HFFc6 (cell line): ENCODE results near the gene SIK3. TPM values are rescaled to one million over a fixed set of nuclear protein-coding genes. Genes with fewer than 3 reads are reported as not detected.

Experiments used
- DNase-seq: peaks from one replicate; pipeline ENCODE4 v3.0.0-alpha.2; 2018
- H3K27ac Mint-ChIP-seq: 2 replicates; pipeline ENCODE4 v1.8.0; 2020; ENCODE audit warnings: mild to moderate bottlenecking, mixed read lengths
- H3K27me3 Mint-ChIP-seq: 2 replicates; pipeline ENCODE4 v1.8.0; 2021; ENCODE audit warnings: mild to moderate bottlenecking, moderate library complexity, mixed read lengths; ENCODE audit not compliant: insufficient read depth
- H3K36me3 Mint-ChIP-seq: 2 replicates; pipeline ENCODE4 v1.8.0; 2021; ENCODE audit warnings: low read depth, mixed read lengths
- H3K4me1 Mint-ChIP-seq: 2 replicates; pipeline ENCODE4 v1.8.0; 2020; ENCODE audit warnings: low read depth, mixed read lengths
- H3K4me3 Mint-ChIP-seq: 2 replicates; pipeline ENCODE4 v1.8.0; 2020; ENCODE audit warnings: mild to moderate bottlenecking, moderate library complexity, mixed read lengths
- H3K9me3 Mint-ChIP-seq: 2 replicates; pipeline ENCODE4 v1.8.0; 2020; ENCODE audit warnings: mild to moderate bottlenecking, mixed read lengths
- total RNA-seq, 6 experiments: library from RNA; stranded (reverse); fragmentation: NEBNext Ultra II Directional; extraction: Animal tissue kit (Norgen Biotek cat#: 25700); gene quantifications; 2 replicates in 1 of 6; 3 replicates in 5 of 6; pipeline ENCODE4 v1.2.3, GENCODE V29; 2021
- TF ChIP-seq, protein P1 (sequence below): fragments of 200-600 bp; sonication (generic); IDR thresholded peaks from 2 replicates; pipeline ENCODE4 v1.5.0; 2021; ENCODE audit warnings: antibody characterized with exemption, mild to moderate bottlenecking

Gene SIK3
- total RNA-seq, 6 experiments from 2014 or later = 15.6 to 23.3 (median 19.9) TPM

DNA sequence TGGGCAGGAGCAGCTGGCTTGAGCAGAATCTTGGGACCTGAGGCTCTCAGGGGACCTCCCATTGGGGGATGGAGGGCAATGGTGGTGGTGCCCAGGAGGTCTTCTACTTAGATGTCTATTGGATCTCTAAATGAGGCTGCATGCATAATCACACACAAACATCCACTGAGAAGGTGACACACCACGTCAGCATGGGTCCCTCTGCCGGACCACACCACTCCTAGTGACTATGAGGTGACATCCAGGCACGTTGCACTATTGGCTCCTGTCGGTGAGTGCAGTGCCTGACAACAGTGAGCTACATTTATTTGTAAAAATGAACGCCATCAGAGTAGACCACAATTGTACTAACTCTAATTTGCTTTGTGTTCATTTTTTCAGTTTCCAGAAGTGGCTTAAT lies 272.8 kb downstream of the SIK3 start:
- TF ChIP-seq, protein P1, sequence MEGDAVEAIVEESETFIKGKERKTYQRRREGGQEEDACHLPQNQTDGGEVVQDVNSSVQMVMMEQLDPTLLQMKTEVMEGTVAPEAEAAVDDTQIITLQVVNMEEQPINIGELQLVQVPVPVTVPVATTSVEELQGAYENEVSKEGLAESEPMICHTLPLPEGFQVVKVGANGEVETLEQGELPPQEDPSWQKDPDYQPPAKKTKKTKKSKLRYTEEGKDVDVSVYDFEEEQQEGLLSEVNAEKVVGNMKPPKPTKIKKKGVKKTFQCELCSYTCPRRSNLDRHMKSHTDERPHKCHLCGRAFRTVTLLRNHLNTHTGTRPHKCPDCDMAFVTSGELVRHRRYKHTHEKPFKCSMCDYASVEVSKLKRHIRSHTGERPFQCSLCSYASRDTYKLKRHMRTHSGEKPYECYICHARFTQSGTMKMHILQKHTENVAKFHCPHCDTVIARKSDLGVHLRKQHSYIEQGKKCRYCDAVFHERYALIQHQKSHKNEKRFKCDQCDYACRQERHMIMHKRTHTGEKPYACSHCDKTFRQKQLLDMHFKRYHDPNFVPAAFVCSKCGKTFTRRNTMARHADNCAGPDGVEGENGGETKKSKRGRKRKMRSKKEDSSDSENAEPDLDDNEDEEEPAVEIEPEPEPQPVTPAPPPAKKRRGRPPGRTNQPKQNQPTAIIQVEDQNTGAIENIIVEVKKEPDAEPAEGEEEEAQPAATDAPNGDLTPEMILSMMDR = no peak

DNA sequence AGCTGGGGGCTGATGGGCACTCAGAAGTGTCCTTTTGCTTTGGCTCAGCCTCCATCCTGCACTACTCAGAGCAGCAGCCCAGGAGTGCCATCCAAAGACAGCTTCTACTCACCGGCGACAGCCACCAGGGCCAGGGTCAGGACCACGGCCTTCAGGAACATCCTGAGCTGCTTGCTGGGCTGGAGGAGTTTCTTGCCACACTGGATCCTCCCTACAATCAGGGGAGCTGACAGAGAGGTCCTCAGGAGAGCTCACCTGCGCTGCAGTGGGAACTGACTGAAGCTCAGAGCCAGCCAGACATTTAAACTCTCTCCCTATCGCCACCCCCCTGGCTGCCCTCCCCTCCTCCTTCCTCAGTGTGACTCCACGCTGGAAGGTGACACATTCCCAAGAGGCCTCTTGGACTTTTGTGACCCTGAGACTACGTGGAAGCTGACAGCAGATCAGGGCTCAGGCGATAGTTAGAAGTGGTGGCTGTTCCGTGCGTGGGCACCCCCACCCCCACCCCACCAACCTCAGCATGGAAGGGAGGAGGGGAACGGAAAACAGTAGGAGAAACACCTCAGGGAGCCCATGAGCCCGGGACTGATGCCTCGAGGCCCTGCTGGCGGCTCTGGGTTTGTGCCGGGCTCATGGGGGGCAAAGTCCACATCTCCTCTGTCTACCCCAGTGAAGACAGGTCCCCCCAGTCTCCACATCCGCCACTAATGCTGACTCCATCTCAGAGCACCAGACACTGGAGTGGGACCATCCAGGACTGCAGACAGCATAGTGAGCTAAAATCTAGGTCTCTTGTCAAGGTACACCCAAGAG lies 275.0 kb downstream of the SIK3 start, which contains the start of gene APOA4:
APOA4 (minus strand) TSS at position 274 of the 813 bp plus-strand sequence; CDS start at position 161, 113 bp downstream.
- no peak for DNase-seq
- Mint-ChIP-seq H3K27me3 (peaks cover 16% of the 10 kb centered on the region), H3K9me3 (no peaks in the 10 kb centered on the region), H3K36me3 (no peaks in the 10 kb centered on the region), H3K4me3 (no peak within 1 kb of the TSS), H3K4me1 (no peaks in the 10 kb centered on the region), H3K27ac (no peak within 1 kb of the TSS)
- TF ChIP-seq, protein P1 = no peak

More for the DNA sequence above, 272.8 kb downstream of the SIK3 start:
- no peak overlapping the region for H3K4me3 Mint-ChIP-seq
- no peaks in the 10 kb centered on the region for H3K36me3 Mint-ChIP-seq
- no peaks in the 10 kb centered on the region for H3K4me1 Mint-ChIP-seq
- H3K9me3 Mint-ChIP-seq = no peaks in the 10 kb centered on the region
- peaks cover 15% of the 10 kb centered on the region for H3K27me3 Mint-ChIP-seq
- DNase-seq = no peak
- no peak overlapping the region for H3K27ac Mint-ChIP-seq

DNA sequence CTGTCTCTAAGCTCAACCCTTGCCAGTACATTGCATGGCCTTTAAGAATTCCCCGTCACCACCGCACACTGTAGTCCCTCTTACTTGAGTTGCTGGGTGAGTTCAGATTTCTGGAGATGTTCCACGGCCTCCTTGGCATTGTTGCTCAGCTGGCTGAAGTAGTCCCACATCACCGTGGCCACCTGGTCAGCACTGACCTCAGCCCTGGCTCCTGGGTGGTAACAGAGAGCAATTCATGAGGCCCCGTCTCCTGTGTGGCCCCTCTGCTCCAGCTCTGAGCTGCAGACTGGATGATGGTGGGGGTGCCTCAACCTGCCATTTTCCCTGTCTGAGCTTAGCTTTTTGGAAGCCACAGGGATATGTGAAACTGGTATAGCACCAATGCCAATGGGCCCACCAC lies 275.7 kb downstream of the SIK3 start:
- Mint-ChIP-seq H3K4me1 (no peaks in the 10 kb centered on the region), H3K27ac (no peak overlapping the region), H3K4me3 (no peak overlapping the region), H3K36me3 (no peaks in the 10 kb centered on the region), H3K9me3 (no peaks in the 10 kb centered on the region), H3K27me3 (peaks cover 16% of the 10 kb centered on the region)
- TF ChIP-seq, protein P1 = no peak
- no peak for DNase-seq

DNA sequence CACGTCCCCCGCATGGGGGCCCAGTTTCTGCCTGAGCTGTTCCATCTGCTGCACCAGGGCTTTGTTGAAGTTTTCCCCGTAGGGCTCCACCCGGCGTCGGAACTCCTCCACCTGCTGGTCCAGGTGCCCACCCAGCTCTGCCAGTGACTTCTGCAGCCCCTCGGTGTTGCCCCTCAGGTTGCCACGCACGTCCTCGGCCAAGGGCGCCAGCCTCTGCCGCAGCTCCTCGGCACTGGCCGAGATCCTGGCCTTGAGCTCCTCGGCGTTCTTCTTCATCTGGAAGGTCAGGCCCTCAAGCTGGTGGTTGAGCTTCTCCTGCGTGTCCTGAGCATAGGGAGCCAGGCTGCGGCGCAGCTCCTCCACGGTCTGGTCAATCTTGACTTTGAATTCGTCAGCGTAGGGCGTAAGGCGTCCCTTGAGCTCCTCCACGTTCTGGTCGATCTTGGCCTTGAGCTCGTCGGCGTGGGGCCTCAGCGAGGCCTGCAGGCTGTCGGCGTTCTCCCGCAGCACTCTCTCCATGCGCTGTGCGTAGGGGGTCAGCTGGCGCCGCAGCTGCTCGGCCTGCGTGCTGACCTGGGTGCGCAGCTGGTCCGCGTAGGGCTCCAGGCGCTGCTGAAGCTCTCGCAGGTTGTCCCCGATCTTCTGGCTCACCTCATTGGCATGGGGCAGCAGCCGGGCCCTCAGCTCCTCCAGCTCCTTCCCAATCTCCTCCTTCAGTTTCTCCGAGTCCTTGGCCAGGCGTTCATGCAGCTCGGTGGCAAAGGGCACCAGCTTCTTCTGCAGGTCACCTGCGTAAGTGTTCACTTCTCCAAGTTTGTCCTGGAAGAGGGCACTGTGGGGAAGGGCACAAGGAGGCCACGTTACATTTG lies 276.9 kb downstream of the SIK3 start:
- TF ChIP-seq, protein P1 = no peak
- H3K27ac Mint-ChIP-seq = no peak overlapping the region
- peaks cover 19% of the 10 kb centered on the region for H3K27me3 Mint-ChIP-seq
- H3K4me3 Mint-ChIP-seq = no peak overlapping the region
- H3K4me1 Mint-ChIP-seq = no peaks in the 10 kb centered on the region
- H3K9me3 Mint-ChIP-seq = no peaks in the 10 kb centered on the region
- no peaks in the 10 kb centered on the region for H3K36me3 Mint-ChIP-seq
- DNase-seq = no peak

DNA sequence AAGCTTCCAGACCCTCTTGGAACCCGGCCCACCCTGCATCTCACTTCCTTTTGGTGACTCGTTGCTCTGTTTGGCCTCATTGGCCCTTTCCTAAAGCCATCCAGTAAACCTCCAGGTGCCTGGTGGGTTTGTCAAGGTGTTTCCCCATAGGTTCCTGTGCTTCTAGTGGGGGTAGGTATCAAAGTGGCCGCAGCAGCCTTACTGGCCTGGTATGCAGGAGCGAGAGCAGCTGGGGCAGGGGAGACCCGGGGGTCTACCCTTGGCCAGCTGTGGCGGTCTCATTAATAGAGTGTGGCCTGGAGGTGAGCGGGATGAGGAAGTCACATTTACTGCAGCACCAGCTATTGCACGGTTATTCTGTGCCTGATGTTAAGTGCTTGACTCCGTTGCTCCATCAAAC lies 279.2 kb downstream of the SIK3 start:
- TF ChIP-seq, protein P1 = no peak
- peaks cover 20% of the 10 kb centered on the region for H3K27me3 Mint-ChIP-seq
- DNase-seq = no peak
- H3K36me3 Mint-ChIP-seq = no peaks in the 10 kb centered on the region
- no peak overlapping the region for H3K4me3 Mint-ChIP-seq
- H3K4me1 Mint-ChIP-seq = no peaks in the 10 kb centered on the region; the same call in 1 of the 2 replicates
- no peak overlapping the region for H3K27ac Mint-ChIP-seq
- H3K9me3 Mint-ChIP-seq = no peaks in the 10 kb centered on the region
